Posterior cingulate gyrus (tissue), 11 donors: ENCODE measurements around the gene FUCA1.
"Not testable (repeated sequence)": the region's sequence is repeated elsewhere in the genome, so short reads cannot be mapped to it uniquely, and the experiment has no call there.

Experiments used
- DNase-seq, 10 donors: peaks; one replicate each; pipeline versions ENCODE4 v3.0.0 to v3.0.0-alpha.2; 2020 to 2021; ENCODE audit warnings: mixed read lengths in 3 of 10
- intact Hi-C: fragments of 100-400 bp; cut with DNase I; formaldehyde crosslinking; loops from one replicate; pipeline ENCODE4 v1.15.1; 2023

The FUCA1 gene

DNA sequence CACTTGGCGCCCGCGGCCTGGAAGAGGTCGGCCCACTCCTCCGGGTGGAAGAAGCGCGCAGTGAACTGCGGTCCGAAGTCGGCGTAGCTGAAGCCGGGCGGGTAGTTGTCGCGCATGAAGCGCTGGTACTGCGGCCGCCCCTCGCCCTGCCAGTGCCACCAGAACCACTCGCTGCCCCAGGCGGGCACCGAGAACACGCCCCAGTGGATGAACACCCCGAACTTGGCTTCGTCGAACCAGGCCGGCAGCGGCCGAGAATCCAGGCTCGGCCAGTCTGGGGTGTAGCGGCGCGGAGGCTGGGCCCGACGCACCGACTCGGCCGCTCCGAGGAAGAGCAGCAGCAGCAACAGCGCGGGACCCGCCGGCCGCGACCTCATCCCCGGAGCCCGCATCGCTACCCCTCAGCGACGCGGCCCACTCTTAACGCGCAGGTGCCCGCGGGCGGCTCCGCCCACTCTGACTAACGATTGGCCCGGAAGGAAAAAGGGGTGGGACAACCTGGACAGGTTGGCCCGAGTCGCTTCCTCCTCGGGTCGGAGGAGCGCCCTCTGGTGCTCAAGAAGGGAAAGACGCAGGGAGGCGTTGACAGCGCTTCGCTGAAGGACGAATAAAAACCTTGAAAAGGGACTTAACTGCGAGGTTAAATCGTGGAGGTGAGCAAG is at the start of gene FUCA1:
Gene FUCA1 (minus strand): TSS at position 396 of the 662 bp plus-strand sequence. CDS start 4 bp downstream, at position 392.
- peak; percentile 90 to 99 (median 94) for DNase-seq
- intact Hi-C loops = loop anchor here (2.0 to 5.0 kb wide), 3 partner anchors 41 to 95 kb away; partner anchors contain the start of genes GALE and HMGCL

DNA sequence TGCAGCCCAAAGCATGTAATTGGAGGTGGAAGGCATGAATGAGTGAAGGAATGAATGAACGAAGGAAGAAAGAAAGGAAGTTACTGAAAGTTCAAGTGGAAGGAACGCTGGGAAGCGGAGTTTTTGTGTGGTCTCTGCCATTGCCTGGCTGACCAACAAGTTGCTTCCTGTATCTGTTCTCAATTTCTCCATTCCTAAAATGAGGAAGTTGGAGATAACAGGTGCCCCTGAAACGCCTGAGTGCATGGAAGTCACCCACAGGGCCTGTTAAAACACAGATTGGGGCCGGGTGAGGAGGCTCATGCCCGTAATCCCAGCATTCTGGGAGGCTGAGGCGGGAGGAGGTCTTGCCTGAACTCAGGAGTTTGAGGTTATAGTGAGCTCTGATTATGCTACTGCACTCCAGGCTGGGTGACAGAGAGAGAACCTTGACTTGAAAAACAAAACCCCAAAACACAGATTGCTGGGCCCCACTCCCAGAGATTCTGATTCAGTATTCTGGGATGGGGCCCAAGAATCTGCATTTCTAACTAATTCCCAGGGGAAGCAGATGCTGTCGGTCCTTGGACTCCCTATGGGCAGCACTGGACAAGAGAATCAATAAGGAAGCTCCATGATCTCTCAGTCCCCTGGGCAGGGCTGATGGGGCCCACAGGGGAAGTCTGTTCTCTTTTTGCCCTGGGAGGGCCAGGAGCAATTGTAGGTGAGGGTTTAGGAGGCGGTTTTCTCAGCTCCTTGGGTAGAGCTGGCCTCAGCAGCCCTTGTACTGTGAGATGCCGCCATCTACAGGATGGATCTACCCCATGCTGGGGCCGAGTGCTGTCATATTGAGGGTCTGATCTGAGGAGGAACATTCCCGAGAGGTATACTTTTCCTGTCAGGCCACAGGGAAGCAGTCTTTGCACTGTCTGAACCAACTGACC is 48.4 kb upstream of the FUCA1 start:
- DNase-seq = peak in 9 of 10 donors; percentile 16 to 92 (median 34)
- intact Hi-C loops = loop anchor here (1.0 kb wide), 1 partner anchor 144 kb away; no protein-coding TSS in a partner anchor

DNA sequence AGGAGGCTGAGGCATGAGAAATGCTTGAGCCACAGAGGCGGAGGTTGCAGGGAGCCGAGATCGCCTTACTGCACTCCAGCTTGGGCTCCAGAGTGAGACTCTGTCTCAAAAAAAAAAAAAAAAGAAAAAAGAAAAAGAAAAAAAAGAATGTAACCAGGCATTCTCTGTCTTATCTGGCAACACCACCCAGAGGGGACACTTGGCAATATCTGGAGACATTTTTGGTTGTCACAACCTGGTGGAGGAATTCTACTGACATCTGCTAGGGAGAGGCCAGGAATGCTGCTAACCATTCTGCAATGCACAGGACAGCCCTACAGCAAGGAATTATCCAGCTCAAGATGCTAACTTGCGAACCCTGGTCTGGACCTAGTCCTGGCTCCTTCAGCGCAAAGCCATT is 47.4 kb upstream of the FUCA1 start:
- DNase-seq = no peak
- intact Hi-C loops = no loop called here

GRCh38 chr1:23914921-23915320 is 46.8 kb upstream of the FUCA1 start:
- intact Hi-C loops = no loop called here
- no peak for DNase-seq

DNA sequence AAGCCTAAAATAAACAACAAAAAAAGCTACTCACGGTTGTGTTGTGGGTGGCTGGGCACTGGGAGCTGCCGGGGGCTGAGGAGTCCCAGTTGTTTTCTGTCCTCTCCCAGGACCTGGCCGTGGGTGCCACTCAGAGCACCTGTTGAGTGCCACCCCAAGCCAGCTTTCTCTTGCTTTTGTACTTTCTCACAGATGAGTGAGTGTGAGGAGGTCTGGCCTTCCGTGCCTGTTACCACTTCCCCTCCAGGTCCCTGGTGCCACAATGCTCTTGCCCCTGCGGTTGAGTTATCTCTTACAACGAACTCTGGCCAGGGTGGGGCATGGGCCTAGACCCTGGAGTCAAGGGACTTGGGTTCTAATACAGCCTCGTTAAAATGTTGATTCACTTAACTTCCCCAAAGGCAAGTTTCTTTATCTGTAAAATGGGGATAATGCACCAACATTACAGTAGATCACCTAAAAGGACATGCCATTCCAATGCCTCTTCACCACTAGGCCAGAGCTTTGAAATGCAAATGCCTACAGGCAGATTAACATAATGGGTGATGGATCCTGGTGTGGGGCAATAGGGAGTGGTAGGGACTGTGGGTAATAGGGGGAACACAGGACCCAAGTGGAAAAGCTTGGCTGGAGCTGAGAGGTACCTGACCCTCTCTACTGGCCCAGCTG is 45.3 kb upstream of the FUCA1 start, which contains the start of gene CNR2:
Gene CNR2 (minus strand): TSS at position 151 of the 669 bp plus-strand sequence. CDS start 37,745 bp downstream, outside the sequence.
- no peak for DNase-seq
- intact Hi-C loops = no loop called here

GRCh38 chr1:23911921-23912320 is 43.8 kb upstream of the FUCA1 start:
- intact Hi-C loops = no loop called here

GRCh38 chr1:23910553-23911246 is 42.6 kb upstream of the FUCA1 start:
- DNase-seq = no peak
- intact Hi-C loops = no loop called here

More at GRCh38 chr1:23911921-23912320, 43.8 kb upstream of the FUCA1 start:
- peak in 1 of 10 donors; percentile 45 for DNase-seq

GRCh38 chr1:23910144-23910543 is 42.1 kb upstream of the FUCA1 start:
- DNase-seq = no peak
- intact Hi-C loops = no loop called here

- intact Hi-C loops = no loop called here
Observed at GRCh38 chr1:23909412-23909811, 41.3 kb upstream of the FUCA1 start.

DNA sequence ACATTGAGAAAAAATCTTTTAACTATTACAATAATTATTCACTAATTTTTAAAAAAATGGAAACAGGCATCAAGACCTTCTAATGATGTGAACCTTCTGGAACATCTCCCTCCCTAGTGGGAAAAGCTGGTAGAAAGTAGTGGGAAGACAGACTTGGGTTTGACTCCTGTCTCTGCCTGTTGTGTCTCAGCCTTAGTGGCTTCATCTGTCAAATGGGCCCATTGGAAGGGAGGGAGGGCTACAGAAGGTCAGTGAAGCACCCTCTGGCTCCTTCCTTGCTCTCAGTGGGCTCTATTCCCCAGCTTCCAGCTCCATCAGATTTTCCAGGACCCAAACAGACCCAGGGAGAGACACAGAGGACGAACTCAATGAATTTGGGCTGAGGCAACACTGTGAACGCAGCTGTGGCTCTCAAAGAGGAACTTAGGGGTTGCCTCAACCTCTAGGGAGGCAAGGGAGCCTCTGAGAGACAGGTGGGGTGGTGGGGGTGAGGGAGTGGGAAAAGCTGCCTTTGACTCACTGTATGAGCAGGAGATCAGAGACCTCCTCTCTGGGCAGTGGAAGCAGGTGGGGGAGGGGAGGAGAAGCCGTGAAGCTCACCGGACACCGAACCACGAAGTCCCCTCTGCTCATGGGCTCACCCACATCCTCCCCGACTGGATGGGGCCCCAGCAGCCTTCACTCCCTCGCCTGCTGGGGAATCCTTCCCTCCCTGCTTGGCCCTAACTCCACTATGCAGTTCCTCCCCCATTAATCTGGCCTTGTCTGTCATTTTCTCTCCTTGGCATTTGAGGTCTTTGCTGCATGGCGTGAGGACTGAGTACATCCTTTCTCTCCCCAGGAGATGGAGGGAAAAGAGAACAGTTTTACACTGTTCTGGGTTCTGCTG is 40.6 kb upstream of the FUCA1 start:
- no peak for DNase-seq
- intact Hi-C loops = no loop called here

More at GRCh38 chr1:23909412-23909811, 41.3 kb upstream of the FUCA1 start:
- DNase-seq = peak in 1 of 10 donors; percentile 43

GRCh38 chr1:23906731-23907130 is 38.6 kb upstream of the FUCA1 start:
- intact Hi-C loops = no loop called here
- no peak for DNase-seq

GRCh38 chr1:23905461-23906025 is 37.5 kb upstream of the FUCA1 start:
- peak in 2 of 10 donors; percentile 2 to 9 for DNase-seq
- intact Hi-C loops = no loop called here

DNA sequence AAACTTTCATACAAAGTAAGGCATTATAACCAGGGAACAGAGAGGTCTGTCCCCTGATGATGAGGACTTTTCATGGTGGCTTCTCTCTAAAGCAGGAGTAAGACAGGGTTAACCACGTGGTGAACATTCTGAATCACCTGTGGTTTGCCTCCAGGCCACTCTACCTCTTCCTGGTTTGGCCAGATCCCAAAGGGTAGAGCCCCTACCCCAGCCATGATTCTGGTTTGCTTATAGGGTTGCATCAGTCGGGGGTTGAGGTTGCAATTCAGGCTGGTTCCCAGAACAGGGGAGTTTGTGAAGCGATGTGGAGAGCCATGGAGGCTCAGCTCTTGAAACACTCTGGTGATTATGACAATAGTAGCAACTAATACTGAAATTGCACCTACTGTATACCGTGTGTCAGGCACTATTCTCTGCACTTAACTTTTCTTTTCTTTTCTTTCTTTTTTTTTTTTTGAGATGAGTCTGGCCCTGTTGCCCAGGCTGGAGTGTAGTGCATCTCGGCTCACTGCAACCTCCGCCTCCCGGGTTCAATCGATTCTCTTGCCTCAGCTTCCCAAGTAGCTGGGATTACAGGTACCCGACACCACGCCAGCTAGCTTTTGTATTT is 36.8 kb upstream of the FUCA1 start:
- peak in 1 of 10 donors; percentile 9 for DNase-seq
- intact Hi-C loops = no loop called here

DNA sequence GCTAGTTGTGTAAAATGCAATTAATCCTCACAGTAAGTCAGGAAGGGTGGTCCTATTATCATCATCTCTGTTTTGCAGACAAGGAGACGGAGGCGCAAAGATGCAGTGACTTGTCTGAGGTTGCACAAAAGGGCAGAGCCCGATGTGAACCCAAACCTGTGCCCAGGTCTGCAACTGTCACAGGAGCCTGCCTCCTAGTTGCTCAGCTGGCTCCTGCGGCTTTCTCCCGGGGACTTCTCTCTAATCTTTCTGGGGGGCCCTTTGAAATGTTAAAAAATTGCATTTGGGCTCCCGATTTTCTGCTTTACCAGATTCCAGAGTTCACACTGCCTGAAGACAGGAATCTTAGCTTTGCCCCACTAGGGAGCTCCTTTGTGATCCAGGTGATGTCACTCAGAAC is 35.7 kb upstream of the FUCA1 start:
- intact Hi-C loops = no loop called here
- peak in 1 of 10 donors; percentile 17 for DNase-seq

GRCh38 chr1:23902321-23903278 is 34.5 kb upstream of the FUCA1 start:
- intact Hi-C loops = no loop called here
- DNase-seq = peak in 2 of 10 donors; percentile 78 to 81

GRCh38 chr1:23900017-23900416 is 31.9 kb upstream of the FUCA1 start:
- intact Hi-C loops, DNase-seq: not testable (repeated sequence)

DNA sequence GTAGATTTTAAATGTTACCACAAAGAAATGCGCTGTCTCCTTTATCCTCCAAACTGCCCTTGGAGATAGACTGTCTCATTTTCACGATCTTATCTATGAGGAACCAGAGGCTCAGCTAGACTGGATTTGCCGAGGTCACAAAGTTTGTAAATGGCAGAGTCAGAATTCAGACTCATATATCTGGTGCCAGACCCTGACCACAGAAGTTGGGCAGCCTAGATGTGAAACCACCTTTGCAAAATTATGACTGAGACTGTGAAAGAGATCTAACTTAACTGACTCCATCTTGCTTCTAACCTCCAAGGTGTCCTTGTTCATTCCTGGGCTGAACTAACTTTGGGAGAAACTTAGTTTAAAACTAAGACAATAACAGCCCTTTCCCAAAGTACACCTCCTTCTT is 31.0 kb upstream of the FUCA1 start:
- DNase-seq = no peak
- intact Hi-C loops = no loop called here
